Esophagus squamous epithelium (tissue), 5 donors: Measurements from ENCODE around the gene SORCS1. TPM values are rescaled to one million over a fixed set of nuclear protein-coding genes. Genes with fewer than 3 reads are reported as not detected.

Experiments used
- DNase-seq: peaks from one replicate; lab custom pipeline; 2025; lab: John Stamatoyannopoulos, UW
- H3K27ac ChIP-seq, 4 donors: fragments of 200-600 bp; sonication (generic); one replicate each; pipeline ENCODE4 v1.5.1; 2016 to 2019; ENCODE audit warnings: mild to moderate bottlenecking in 1 of 4
- H3K27me3 ChIP-seq, 4 donors: fragments of 200-600 bp; sonication (generic); 1 replicate in 3 of 4; 2 replicates in 1 of 4; pipeline versions ENCODE4 v1.5.1 to v1.6.0; 2017 to 2021; ENCODE audit warnings: antibody characterized with exemption in 1 of 4
- H3K36me3 ChIP-seq, 3 donors: fragments of 200-600 bp; sonication (generic); one replicate each; pipeline ENCODE4 v1.5.1; 2016 to 2019
- H3K4me1 ChIP-seq, 3 donors: fragments of 200-600 bp; sonication (generic); one replicate each; pipeline ENCODE4 v1.5.1; 2017 to 2019
- H3K4me3 ChIP-seq, 4 donors: fragments of 200-600 bp; sonication (generic); 1 replicate in 3 of 4; 2 replicates in 1 of 4; pipeline ENCODE4 v1.5.1; 2016 to 2019; ENCODE audit warnings: mild to moderate bottlenecking in 2 of 4, moderate library complexity in 1 of 4
- H3K9me3 ChIP-seq, 3 donors: fragments of 200-600 bp; sonication (generic); one replicate each; pipeline ENCODE4 v1.5.1; 2016 to 2019
- POLR2A ChIP-seq, 4 donors: fragments of 450-650 bp; IDR thresholded peaks; one replicate each; pipeline ENCODE4 v1.6.1; 2017; ENCODE audit warnings: antibody characterized with exemption in 4 of 4, mild to moderate bottlenecking in 4 of 4, moderate library complexity in 3 of 4
- WGBS, 2 donors: methylation state at CpG; one replicate each; pipeline ENCODE4 v1.1.5; 2018; 5-methylcytosine and 5-hydroxymethylcytosine counted together
- intact Hi-C: fragments of 100-400 bp; cut with DNase I; formaldehyde crosslinking; loops from one replicate; pipeline ENCODE4 v1.15.0; 2022
- total RNA-seq, 4 donors: library from RNA; depleted of rRNA; stranded (reverse); fragments of >200 nt; gene quantifications; one replicate each; pipeline ENCODE4 v1.1.0, GENCODE V29; 2016
- TF ChIP-seq, protein P1 (sequence below), 6 experiments: fragments of 450-650 bp in 4 of 6; fragments of 200-600 bp in 2 of 6; sonication (generic) in 2 of 6; IDR thresholded peaks; one replicate each; pipeline ENCODE4 v1.5.1; 2016 to 2019; ENCODE audit warnings: antibody characterized with exemption in 6 of 6, mild to moderate bottlenecking in 4 of 6, moderate library complexity in 4 of 6
- donor health status: DM: yes; HTN: yes; CAD: no.

The SORCS1 gene
- total RNA-seq, 4 donors from 2014 or later = 0.88 to 4.8 (median 1.4) TPM; not detected in 1

DNA sequence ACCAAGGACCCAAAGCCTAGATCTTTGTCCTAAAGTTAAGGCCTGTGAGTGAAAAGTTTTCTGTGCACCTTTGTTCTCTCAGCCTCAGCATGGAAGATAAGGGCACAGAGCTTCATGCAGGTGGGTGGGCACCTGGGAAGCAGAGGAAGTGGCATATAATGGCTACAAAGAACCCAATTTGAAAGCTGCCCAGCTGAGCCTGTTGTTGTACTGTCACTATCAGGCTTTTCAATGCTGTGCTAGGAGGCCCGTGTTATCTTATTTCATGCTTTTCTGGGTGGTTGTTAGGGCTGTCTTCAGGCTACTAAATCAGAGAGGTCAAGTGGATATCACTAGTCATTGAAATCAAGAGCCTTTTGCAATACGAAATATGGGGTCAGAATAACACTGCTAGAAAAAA lies 443.8 kb downstream of the SORCS1 start:
- H3K27me3 ChIP-seq = no peaks in the 10 kb centered on the region
- no peaks in the 10 kb centered on the region for H3K4me1 ChIP-seq
- intact Hi-C loops = no loop called here
- no peaks in the 10 kb centered on the region for H3K9me3 ChIP-seq
- TF ChIP-seq, protein P1, sequence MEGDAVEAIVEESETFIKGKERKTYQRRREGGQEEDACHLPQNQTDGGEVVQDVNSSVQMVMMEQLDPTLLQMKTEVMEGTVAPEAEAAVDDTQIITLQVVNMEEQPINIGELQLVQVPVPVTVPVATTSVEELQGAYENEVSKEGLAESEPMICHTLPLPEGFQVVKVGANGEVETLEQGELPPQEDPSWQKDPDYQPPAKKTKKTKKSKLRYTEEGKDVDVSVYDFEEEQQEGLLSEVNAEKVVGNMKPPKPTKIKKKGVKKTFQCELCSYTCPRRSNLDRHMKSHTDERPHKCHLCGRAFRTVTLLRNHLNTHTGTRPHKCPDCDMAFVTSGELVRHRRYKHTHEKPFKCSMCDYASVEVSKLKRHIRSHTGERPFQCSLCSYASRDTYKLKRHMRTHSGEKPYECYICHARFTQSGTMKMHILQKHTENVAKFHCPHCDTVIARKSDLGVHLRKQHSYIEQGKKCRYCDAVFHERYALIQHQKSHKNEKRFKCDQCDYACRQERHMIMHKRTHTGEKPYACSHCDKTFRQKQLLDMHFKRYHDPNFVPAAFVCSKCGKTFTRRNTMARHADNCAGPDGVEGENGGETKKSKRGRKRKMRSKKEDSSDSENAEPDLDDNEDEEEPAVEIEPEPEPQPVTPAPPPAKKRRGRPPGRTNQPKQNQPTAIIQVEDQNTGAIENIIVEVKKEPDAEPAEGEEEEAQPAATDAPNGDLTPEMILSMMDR (IDR thresholded peaks at IDR 0.05) = no peak
- no peak for TF ChIP-seq POLR2A (IDR thresholded peaks at IDR 0.05)
- no peak overlapping the region for H3K27ac ChIP-seq
- WGBS, 2 donors = 28 to 70% methylated on average over 2 of the region's 2 CpGs
- H3K36me3 ChIP-seq = no peaks in the 10 kb centered on the region
- H3K4me3 ChIP-seq = no peak overlapping the region
- no peak for DNase-seq

DNA sequence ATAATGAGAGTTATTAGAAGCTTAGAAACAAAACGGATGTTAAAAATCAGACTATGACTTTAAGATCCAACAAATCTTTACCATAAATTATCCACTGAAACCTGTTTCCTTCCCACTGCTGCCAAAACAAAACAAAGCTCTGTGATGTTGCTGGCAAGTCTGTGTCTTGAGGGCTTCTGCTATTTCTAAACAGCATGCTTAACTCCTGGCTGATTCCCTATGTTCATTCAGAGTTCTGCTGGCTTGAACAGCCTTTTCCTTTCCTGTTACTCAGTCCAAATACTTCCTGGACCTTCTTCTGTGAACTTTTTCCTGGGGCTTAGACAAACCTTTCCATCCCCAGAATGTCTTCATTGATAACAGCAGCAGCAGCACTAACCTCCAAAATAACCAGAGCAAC lies 448.1 kb downstream of the SORCS1 start:
- no peak overlapping the region for H3K4me3 ChIP-seq
- H3K27ac ChIP-seq = no peak overlapping the region
- H3K36me3 ChIP-seq = no peaks in the 10 kb centered on the region
- intact Hi-C loops = no loop called here
- no peak for TF ChIP-seq POLR2A (IDR thresholded peaks at IDR 0.05)
- TF ChIP-seq, protein P1 (IDR thresholded peaks at IDR 0.05) = no peak
- H3K27me3 ChIP-seq = no peaks in the 10 kb centered on the region
- H3K4me1 ChIP-seq = no peaks in the 10 kb centered on the region
- DNase-seq = no peak
- 13 to 32% methylated on average over 1 of the region's 1 CpG for WGBS, 2 donors
- no peaks in the 10 kb centered on the region for H3K9me3 ChIP-seq

DNA sequence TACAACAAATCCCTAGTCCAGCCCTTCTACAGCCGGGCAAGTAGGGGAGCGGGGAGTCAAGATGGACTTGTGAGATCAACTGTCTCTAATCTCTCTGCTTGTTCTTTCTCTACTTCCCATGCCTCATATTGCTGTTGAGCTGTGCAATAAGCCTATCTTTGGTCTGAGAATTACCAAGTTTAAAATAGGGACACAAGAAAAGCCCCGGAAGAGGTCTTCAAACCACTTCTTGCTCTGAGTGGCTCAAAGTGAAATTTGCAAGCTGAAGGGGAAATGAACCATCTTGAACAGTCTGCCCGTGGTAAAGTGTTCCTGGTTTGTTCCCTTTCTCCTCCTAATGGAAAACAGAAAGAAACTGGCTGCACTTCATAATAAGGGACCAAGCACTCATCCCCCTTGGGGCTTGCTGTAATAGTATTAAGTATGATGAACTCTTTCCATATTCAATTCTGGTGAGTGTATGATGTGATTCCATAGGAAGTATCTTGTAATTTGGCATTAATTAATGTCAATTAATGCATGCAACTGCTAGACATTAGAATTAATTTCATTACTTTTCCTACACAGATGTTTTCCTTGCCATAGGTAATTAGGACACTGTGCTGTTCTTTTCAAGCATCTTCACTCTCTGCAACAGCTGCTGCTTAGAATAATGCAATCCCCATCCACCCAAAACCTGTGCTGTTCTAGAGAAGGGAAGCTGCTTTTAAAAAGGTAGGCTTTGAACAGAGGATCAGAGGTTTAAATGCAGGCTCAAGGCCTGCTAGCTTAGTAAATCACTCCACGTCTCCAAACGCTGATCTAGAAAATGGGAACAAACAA lies 449.6 kb downstream of the SORCS1 start:
- TF ChIP-seq, protein P1 (IDR thresholded peaks at IDR 0.05) = no peak
- no peak for TF ChIP-seq POLR2A (IDR thresholded peaks at IDR 0.05)
- intact Hi-C loops = no loop called here
- Histone ChIP-seq H3K4me1 (no peaks in the 10 kb centered on the region), H3K27me3 (peaks cover 0 to 3% (median 0%) of the 10 kb centered on the region in 4 donors), H3K9me3 (no peaks in the 10 kb centered on the region), H3K36me3 (no peaks in the 10 kb centered on the region), H3K4me3 (no peak overlapping the region), H3K27ac (no peak overlapping the region)
- 65 to 73% methylated on average over 6 of the region's 6 CpGs for WGBS, 2 donors
- DNase-seq = no peak

DNA sequence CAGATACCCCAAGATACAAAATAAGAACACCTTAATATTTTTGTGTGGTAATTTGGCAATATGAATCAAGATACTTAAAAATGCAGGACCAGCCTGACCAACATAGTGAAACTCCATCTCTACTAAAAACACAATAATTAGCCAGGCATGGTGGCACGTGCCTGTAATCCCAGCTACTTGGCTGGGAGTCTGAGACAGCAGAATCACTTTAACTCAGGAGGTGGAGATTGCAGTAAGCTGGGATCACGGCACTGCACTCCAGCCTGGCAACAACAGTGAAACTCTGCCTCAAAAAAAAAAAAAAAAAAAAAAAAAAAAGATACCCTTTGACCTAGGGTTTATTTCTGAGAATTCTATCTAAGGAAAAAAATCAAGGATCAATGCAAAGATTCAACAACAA lies 450.7 kb downstream of the SORCS1 start:
- intact Hi-C loops = no loop called here
- no peak overlapping the region for H3K4me3 ChIP-seq
- H3K27me3 ChIP-seq = peaks cover 0 to 3% (median 0%) of the 10 kb centered on the region in 4 donors
- WGBS, 2 donors = 37 to 41% methylated on average over 2 of the region's 2 CpGs
- H3K27ac ChIP-seq = no peak overlapping the region
- H3K4me1 ChIP-seq = no peaks in the 10 kb centered on the region
- no peak for DNase-seq
- H3K36me3 ChIP-seq = no peaks in the 10 kb centered on the region
- H3K9me3 ChIP-seq = no peaks in the 10 kb centered on the region
- no peak for TF ChIP-seq POLR2A (IDR thresholded peaks at IDR 0.05)
- TF ChIP-seq, protein P1 (IDR thresholded peaks at IDR 0.05) = no peak

DNA sequence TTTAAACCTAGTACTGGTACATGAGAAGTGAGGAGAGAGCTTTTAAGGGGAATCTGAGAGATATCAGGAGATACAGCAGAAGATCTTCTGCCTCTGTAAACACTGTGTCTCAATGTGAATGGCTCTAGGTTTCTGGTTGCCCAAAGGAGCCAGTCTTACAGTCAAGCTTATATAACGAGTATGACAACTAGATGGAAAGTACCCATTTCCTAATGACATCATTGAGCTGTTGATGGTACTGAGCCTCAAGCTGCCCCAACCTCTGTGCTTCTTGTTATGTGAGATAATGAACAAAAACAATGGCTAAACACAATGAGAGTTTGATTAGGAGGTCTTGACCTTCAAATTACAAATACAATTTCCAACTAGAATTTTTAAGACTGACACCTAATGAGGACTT lies 451.5 kb downstream of the SORCS1 start:
- Histone ChIP-seq H3K36me3 (no peaks in the 10 kb centered on the region), H3K27ac (no peak overlapping the region), H3K27me3 (peaks cover 0 to 3% (median 0%) of the 10 kb centered on the region in 4 donors), H3K4me1 (no peaks in the 10 kb centered on the region), H3K9me3 (no peaks in the 10 kb centered on the region), H3K4me3 (no peak overlapping the region)
- no peak for DNase-seq
- intact Hi-C loops = no loop called here
- 43 to 55% methylated on average over 1 of the region's 1 CpG for WGBS, 2 donors
- no peak for TF ChIP-seq POLR2A (IDR thresholded peaks at IDR 0.05)
- TF ChIP-seq, protein P1 (IDR thresholded peaks at IDR 0.05) = no peak
